Endothelial cell of umbilical vein (primary cell): ENCODE results near the gene MAPK8. TPM values are rescaled to one million over a fixed set of nuclear protein-coding genes. Genes with fewer than 3 reads are reported as not detected.

Experiments used
- BruUV-seq: library from RNA; stranded (reverse); fragments of 400-500 nt; replicated peaks from 2 replicates; lab custom pipeline; 2021; lab: Mats Ljungman, UMichigan
- CTCF ChIA-PET: fragments of 300-600, 350-600 bp; sonication (Branson Sonifier 250); formaldehyde crosslinking; loops from one replicate; lab custom pipeline; 2021; ENCODE audit warnings: antibody characterized with exemption, inconsistent platforms; lab: Charles Lee
- POLR2A ChIA-PET: fragments of 300-600, 350-600 bp; sonication (Branson Sonifier 250); formaldehyde crosslinking; loops from one replicate; lab custom pipeline; 2021; ENCODE audit warnings: antibody characterized with exemption, inconsistent platforms; lab: Charles Lee
- DNase-seq: peaks from one replicate; pipeline ENCODE4 v3.0.0-alpha.2; 2011; ENCODE audit warnings: low read depth, low spot score
- FAIRE-seq: peaks from 2 replicates; lab custom pipeline; 2011; peaks lifted over from hg19 to GRCh38; lab: Jason Lieb, UNC
- H2AFZ ChIP-seq: 2 replicates; pipeline ENCODE4 v1.6.0; 2012; ENCODE audit warnings: low read depth, low read length, control low read depth, inconsistent platforms
- H3K27ac ChIP-seq: 2 replicates; pipeline ENCODE4 v1.5.1; 2011; ENCODE audit warnings: low read depth, mild to moderate bottlenecking, control low read depth, low read length, moderate library complexity; ENCODE audit not compliant: insufficient read depth
- H3K27me3 ChIP-seq, 2 experiments: 2 replicates each; pipeline versions ENCODE4 v1.6.0 to v1.6.1; 2011; ENCODE audit warnings: low read length in 2 of 2, mixed read lengths in 1 of 2; ENCODE audit not compliant: control insufficient read depth in 2 of 2, insufficient read depth in 2 of 2
- H3K36me3 ChIP-seq, 2 experiments: 2 replicates in 1 of 2; 3 replicates in 1 of 2; pipeline ENCODE4 v1.5.1; 2011; ENCODE audit warnings: low read length in 2 of 2, mild to moderate bottlenecking in 1 of 2, moderate library complexity in 1 of 2; ENCODE audit not compliant: control insufficient read depth in 2 of 2, insufficient read depth in 2 of 2; ENCODE audit errors: extremely low read depth in 1 of 2
- H3K4me1 ChIP-seq: 3 replicates; pipeline ENCODE4 v1.5.1; 2011; ENCODE audit warnings: mild to moderate bottlenecking, low read length; ENCODE audit not compliant: control insufficient read depth, insufficient read depth; ENCODE audit errors: extremely low read depth
- H3K4me2 ChIP-seq: 2 replicates; pipeline ENCODE4 v1.6.1; 2011; ENCODE audit warnings: low read length, control low read depth, mixed read lengths; ENCODE audit not compliant: insufficient read depth
- H3K4me3 ChIP-seq, 3 experiments: fragments of 200-600 bp in 1 of 3; sonication (generic), shearing (Covaris generic) in 1 of 3; replicated peaks in 1 of 3; 2 replicates each; pipeline ENCODE4 v1.5.1; 2011 to 2016; ENCODE audit warnings: control low read depth in 3 of 3, low read length in 3 of 3, mild to moderate bottlenecking in 2 of 3, inconsistent platforms in 1 of 3, low read depth in 1 of 3, moderate library complexity in 1 of 3; ENCODE audit not compliant: insufficient read depth in 1 of 3
- H3K79me2 ChIP-seq: 2 replicates; pipeline ENCODE4 v1.6.0; 2012; ENCODE audit warnings: low read length, inconsistent platforms; ENCODE audit not compliant: control insufficient read depth, insufficient read depth
- H3K9ac ChIP-seq: replicated peaks from 2 replicates; pipeline ENCODE3; 2011; ENCODE audit warnings: low read length, control low read depth; ENCODE audit not compliant: insufficient read depth; ENCODE audit errors: extremely low read depth
- H3K9me1 ChIP-seq: replicated peaks from 3 replicates; pipeline ENCODE4 v1.6.0; 2011; ENCODE audit warnings: mild to moderate bottlenecking, low read length; ENCODE audit not compliant: control insufficient read depth, insufficient read depth; ENCODE audit errors: extremely low read depth
- H3K9me3 ChIP-seq: replicated peaks from 2 replicates; pipeline ENCODE4 v1.5.1; 2012; ENCODE audit warnings: low read length, inconsistent platforms; ENCODE audit not compliant: control insufficient read depth, insufficient read depth
- H4K20me1 ChIP-seq: replicated peaks from 2 replicates; pipeline ENCODE3; 2011; ENCODE audit warnings: mild to moderate bottlenecking, low read length; ENCODE audit not compliant: control insufficient read depth, insufficient read depth; ENCODE audit errors: extremely low read depth
- EZH2 ChIP-seq: IDR thresholded peaks from 2 replicates; pipeline ENCODE4 v1.6.1; 2012; ENCODE audit warnings: borderline replicate concordance, low read depth, mild to moderate bottlenecking, moderate library complexity, low read length, inconsistent platforms; ENCODE audit not compliant: severe bottlenecking
- FOS ChIP-seq: IDR thresholded peaks from 2 replicates; pipeline ENCODE4 v1.6.1; 2011; ENCODE audit warnings: mild to moderate bottlenecking, low read length, moderate library complexity, borderline replicate concordance; ENCODE audit not compliant: insufficient read depth
- GATA2 ChIP-seq: IDR thresholded peaks from 2 replicates; pipeline ENCODE4 v1.7.0; 2011; ENCODE audit warnings: low read depth, mild to moderate bottlenecking, moderate library complexity, mixed read lengths, low read length; ENCODE audit not compliant: insufficient read length, insufficient read depth
- JUN ChIP-seq: IDR thresholded peaks from 2 replicates; pipeline ENCODE4 v1.6.1; 2011; ENCODE audit warnings: borderline replicate concordance, low read depth; ENCODE audit not compliant: insufficient read length, insufficient read depth
- MYC ChIP-seq: IDR thresholded peaks from one replicate; pipeline ENCODE4 v1.6.1; 2011; ENCODE audit warnings: mild to moderate bottlenecking, low read depth, low read length
- POLR2A ChIP-seq: IDR thresholded peaks from 2 replicates; pipeline ENCODE4 v1.6.1; 2012; ENCODE audit warnings: low read depth, mild to moderate bottlenecking, control low read depth, low read length
- POLR2AphosphoS5 ChIP-seq: IDR thresholded peaks from 2 replicates; pipeline ENCODE4 v1.6.1; 2012; ENCODE audit warnings: low read depth, mild to moderate bottlenecking, control low read depth, low read length, moderate library complexity; ENCODE audit not compliant: insufficient read depth
- dilution Hi-C: fragments of 300-500 bp; cut with MboI; formaldehyde crosslinking; loops from one replicate; pipeline ENCODE4 v1.15.0; 2019; ENCODE audit warnings: low sequenced_read_pairs; ENCODE audit not compliant: extremely low pct_ligation_motif_present
- intact Hi-C: fragments of 100-400 bp; cut with micrococcal nuclease; formaldehyde crosslinking; loops from one replicate; pipeline ENCODE4 v1.10.0; 2022
- polyA plus RNA-seq, 4 experiments: library from polyadenylated mRNA; depleted of rRNA in 3 of 4; stranded (reverse) in 3 of 4; unstranded in 1 of 4; fragments of >200 nt; gene quantifications; 2 replicates each; pipeline versions ENCODE4 v1.2.1 to v1.2.3, GENCODE V29; 2011 to 2012; ENCODE audit warnings: missing spikeins in 1 of 4
- total RNA-seq: library from RNA; stranded (reverse); gene quantifications from 2 replicates; pipeline ENCODE4 v1.2.3, GENCODE V29; 2021
- TF ChIP-seq, protein P1 (sequence below), 2 donors: IDR thresholded peaks; 1 replicate in 1 of 2; 2 replicates in 1 of 2; pipeline ENCODE4 v1.5.1; 2011; ENCODE audit warnings: low read length in 2 of 2, mild to moderate bottlenecking in 2 of 2, moderate library complexity in 2 of 2, control low read depth in 1 of 2, inconsistent platforms in 1 of 2, low read depth in 1 of 2; ENCODE audit not compliant: insufficient read depth in 1 of 2; ENCODE audit errors: extremely low read depth in 1 of 2
- TF ChIP-seq, protein P2 (sequence below): IDR thresholded peaks from 2 replicates; pipeline ENCODE4 v1.6.1; 2011; ENCODE audit not compliant: insufficient read depth, insufficient read length

The MAPK8 gene
- total and polyA plus RNA-seq, 2 donors (not counting 3 experiments of a cell fraction or from before 2014, with no cell fraction given) = 25.3 to 56.2 TPM

DNA sequence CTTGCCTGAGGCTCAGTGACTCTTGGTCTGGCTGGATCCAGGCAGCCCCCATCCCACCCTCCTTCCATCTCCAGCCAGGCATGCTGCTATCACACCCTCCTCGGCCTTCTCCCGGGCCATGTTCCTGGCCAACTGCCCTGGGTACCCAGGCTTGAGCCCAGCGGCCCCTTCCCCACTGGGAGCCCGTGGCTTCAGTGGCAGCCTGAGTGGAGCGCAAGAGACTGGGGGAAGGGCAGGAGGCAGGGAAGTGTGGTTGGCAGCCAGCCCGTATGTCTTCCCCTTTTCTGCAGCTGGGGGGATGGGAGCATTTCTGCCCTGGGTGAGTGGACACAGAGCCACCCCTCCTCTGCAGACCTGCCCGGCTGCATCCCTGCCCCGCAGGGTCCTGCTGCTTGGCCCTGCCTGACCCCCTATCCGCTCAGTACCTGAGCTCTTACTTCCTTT, 149.9 kb downstream of the MAPK8 start:
- CTCF ChIA-PET = interaction anchor here (0.6 to 1.2 kb wide), 5 partner anchors 9 to 200 kb away, joined by 3 to 6 read pairs (median 3); no protein-coding TSS in a partner anchor

More for the DNA sequence above, 149.9 kb downstream of the MAPK8 start:
- dilution Hi-C loops = no loop called here
- Histone ChIP-seq H3K27ac (no peak overlapping the region), H3K9me3 (no peaks in the 10 kb centered on the region), H3K4me2 (no peak overlapping the region), H3K9me1 (no peaks in the 10 kb centered on the region), H3K4me3 (no peak overlapping the region), H4K20me1 (no peaks in the 10 kb centered on the region), H3K27me3 (no peaks in the 10 kb centered on the region), H3K9ac (no peak overlapping the region), H3K36me3 (peaks cover 0 to 7% of the 10 kb centered on the region in 2 experiments), H2AFZ (no peak overlapping the region), H3K79me2 (peaks cover 5% of the 10 kb centered on the region), H3K4me1 (peaks cover 9% of the 10 kb centered on the region)
- FAIRE-seq (peak; percentile 59), DNase-seq (peak; percentile 69)
- POLR2A ChIA-PET = interaction anchor here (1.1 kb wide), 1 partner anchor 14 kb away, joined by 3 read pairs; no protein-coding TSS in a partner anchor
- TF ChIP-seq MYC = no peak
- TF ChIP-seq POLR2A = no peak
- no peak for TF ChIP-seq JUN
- no peak for TF ChIP-seq POLR2AphosphoS5
- TF ChIP-seq, protein P1, sequence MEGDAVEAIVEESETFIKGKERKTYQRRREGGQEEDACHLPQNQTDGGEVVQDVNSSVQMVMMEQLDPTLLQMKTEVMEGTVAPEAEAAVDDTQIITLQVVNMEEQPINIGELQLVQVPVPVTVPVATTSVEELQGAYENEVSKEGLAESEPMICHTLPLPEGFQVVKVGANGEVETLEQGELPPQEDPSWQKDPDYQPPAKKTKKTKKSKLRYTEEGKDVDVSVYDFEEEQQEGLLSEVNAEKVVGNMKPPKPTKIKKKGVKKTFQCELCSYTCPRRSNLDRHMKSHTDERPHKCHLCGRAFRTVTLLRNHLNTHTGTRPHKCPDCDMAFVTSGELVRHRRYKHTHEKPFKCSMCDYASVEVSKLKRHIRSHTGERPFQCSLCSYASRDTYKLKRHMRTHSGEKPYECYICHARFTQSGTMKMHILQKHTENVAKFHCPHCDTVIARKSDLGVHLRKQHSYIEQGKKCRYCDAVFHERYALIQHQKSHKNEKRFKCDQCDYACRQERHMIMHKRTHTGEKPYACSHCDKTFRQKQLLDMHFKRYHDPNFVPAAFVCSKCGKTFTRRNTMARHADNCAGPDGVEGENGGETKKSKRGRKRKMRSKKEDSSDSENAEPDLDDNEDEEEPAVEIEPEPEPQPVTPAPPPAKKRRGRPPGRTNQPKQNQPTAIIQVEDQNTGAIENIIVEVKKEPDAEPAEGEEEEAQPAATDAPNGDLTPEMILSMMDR (IDR thresholded peaks at IDR 0.05; ENCODE audit: extremely low read depth in 1 of 2, insufficient read depth in 1 of 2, low read depth in 1 of 2, low read length in 2 of 2) = no peak
- TF ChIP-seq FOS = no peak
- no peak for TF ChIP-seq GATA2
- TF ChIP-seq EZH2 = no peak
- TF ChIP-seq, protein P2, sequence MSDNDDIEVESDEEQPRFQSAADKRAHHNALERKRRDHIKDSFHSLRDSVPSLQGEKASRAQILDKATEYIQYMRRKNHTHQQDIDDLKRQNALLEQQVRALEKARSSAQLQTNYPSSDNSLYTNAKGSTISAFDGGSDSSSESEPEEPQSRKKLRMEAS = no peak
- intact Hi-C loops = no loop called here
- BruUV-seq = no TSS peak
